GM21528 (cell line): ENCODE measurements around the gene MISP.
"Not testable (repeated sequence)": the region's sequence is repeated elsewhere in the genome, so short reads cannot be mapped to it uniquely, and the experiment has no call there.

ENCODE experiments used
- ATAC-seq: cut with Tn5 transposase; IDR thresholded peaks from one replicate; pipeline ENCODE4 v1.9.1; 2021; ENCODE audit warnings: mild to moderate bottlenecking, moderate library complexity; ENCODE audit not compliant: unreplicated experiment, low FRiP score

The MISP gene

DNA sequence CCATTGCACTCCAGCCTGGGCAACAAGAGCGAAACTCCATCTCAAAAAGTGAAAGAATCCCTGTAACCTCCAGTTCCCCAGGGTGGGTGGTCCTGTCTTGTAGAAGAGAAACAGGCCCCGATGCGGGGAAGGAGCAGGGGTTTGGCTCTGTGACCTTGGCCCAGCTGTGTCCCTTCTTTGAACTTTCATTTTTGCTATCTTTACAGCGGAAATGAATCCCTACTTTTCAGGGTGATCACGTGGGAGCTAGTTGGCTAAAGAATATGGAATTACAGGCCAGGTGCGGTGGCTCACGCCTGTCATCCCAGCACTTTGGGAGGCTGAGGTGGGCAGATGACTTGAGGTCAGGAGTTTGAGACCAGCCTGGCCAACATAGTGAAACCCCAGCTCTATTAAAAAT is 5.8 kb upstream of the MISP start:
- ATAC-seq, result not testable (repeated sequence)

DNA sequence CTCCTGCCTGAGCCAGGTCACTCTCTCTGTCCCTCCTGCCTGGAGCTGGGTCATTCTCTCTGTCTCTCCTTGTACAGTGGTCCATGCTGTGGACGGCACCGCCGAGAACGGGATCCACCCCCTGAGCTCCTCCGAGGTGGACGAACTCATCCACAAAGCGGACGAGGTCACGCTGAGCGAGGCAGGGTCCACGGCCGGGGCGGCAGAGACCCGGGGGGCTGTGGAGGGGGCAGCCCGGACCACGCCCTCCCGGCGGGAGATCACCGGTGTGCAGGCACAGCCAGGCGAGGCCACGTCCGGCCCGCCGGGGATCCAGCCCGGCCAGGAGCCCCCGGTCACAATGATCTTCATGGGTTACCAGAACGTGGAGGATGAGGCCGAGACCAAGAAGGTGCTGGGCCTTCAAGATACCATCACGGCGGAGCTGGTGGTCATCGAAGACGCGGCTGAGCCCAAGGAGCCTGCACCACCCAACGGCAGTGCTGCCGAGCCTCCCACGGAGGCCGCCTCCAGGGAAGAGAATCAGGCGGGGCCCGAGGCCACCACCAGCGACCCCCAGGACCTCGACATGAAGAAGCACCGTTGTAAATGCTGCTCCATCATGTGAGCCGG is 4.6 kb upstream of the MISP start:
- ATAC-seq, result no peak

DNA sequence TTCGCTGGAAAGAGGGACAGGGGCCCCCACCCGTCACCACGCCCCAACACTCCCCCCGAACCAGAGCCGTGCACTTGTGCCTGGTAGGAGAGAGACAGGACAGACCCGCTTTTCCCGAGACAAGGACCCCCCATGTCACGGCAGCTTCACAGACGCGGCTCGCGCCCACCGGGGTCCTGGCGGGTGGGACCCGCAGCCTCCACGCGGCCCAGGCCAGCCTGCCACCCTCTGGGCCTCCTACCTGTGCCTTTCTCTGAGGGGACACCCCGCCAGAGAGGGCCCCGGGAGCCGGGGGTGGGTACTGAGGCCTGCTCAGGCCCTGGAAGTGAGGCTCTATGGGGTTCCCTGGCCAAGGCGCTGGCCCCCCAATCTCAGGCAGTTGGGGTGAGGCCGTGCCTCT is 4.0 kb upstream of the MISP start:
- no peak for ATAC-seq

DNA sequence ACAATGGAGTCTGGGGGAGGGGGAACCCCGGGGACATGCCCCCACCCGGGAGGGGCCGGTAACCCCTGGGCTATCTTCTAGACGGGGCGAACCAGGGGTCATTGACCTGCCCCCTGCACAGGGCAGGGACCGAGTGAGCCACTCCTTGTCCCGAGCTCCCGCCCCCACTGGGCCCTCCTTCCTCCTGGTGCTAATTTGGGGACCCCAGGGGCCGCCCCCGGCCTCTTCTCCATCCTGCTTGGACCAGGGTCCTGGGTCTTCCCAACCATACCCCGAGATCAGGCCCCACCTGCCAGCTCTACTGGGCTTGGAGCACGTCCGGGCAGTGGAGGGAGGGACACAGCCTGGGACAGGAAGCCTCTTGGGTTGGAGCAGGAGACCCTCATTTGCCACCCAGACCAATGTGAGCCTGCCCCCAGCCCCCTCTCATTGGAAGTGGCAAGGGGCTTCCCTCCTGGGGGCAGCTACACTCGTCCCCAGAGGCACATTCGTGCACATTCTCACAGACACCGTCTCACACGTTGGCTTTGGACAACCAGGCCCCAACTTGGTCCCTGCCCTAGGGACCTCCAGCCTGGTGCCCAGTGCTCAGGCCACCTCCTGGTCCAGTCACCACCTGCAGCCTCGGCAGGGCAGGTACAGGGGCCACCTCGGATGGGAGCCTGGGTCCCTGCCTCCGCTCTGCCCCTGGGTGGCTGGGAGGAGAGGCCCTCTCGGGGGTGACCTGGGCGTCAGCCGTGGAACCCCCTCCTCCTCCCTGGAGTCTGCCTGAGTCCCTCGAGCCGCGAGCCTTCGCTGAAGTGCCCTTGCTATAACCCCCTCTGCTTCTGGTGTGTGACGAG is 3.3 kb upstream of the MISP start:
- ATAC-seq, result no peak

DNA sequence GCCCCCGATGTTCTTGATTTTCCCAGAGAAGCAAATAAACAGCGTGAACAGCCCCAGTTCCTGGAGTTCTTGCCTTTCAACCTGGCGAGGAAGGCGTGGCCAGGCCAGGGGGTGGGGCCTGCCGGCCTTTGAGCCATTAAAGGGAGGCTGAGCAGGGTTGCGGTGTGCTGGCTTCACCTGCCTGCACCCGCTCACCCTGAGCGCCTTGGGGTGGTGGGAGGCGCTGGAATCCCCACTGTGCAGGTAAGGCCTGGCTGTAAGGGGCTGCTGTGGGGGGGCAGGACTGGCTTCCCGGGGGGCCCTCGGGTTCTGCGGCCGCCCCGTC is 2.7 kb upstream of the MISP start:
- no peak for ATAC-seq

DNA sequence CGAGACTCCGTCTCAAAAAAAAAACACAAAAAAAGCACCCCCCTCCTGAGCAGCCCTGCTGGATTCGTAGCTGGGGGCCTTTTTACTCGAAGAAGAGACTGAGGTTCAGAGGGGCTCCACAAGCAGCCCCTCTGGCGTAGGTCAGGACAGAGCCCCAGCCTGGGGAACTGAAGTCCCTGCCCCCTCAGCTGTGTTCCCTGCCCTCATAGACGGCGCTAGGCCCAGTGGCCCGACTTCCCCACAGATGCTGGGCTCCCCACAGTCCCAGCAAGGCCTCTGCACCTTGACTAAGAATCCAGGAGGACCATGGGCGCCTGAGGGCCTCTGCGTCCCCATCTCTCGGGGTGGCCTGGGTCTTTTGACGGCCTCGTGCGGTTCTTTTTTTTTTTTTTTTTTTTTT is 1.1 kb upstream of the MISP start:
- no peak for ATAC-seq

DNA sequence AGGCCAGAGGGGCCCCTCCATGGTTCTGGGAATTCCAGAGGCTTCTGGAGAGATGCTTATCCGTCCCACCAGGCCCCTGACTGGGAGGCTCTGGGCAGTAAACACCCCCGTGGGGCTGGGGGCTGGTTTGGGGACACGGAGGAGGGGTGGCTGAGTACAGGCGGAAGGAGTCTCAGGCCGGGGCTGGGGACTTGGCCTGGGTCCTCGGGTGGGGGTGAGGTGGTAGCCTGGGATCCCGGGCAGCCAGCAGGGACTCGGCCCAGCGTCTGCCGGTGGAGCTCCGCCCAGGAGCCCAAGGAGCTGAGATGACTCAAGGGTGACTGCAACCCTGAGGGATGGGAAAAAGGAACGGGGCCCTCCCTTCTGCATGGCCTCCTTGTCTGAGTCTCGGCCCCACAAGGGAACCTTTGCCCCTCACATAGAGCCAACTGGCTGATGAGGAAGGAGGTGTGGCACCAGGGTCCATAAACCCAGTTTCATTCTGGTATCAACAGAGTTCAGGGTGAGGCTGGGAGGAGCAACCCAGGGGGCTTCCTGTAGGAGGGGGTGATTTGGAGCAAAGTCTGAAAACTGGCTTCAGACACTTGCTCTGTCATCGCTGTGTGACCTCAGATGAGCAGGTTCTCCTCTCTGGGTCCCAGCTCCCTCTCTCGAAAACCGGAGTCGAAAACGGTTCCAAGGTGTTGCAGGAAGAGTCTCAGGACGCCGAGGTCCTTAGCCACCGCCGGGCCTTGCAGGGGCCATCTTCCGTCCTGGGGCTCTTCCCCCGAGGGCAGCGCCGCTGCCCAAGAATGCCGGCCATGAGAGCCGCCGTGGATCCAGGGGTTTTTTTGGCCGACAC is 809 bp downstream of the MISP start:
- no peak for ATAC-seq

DNA sequence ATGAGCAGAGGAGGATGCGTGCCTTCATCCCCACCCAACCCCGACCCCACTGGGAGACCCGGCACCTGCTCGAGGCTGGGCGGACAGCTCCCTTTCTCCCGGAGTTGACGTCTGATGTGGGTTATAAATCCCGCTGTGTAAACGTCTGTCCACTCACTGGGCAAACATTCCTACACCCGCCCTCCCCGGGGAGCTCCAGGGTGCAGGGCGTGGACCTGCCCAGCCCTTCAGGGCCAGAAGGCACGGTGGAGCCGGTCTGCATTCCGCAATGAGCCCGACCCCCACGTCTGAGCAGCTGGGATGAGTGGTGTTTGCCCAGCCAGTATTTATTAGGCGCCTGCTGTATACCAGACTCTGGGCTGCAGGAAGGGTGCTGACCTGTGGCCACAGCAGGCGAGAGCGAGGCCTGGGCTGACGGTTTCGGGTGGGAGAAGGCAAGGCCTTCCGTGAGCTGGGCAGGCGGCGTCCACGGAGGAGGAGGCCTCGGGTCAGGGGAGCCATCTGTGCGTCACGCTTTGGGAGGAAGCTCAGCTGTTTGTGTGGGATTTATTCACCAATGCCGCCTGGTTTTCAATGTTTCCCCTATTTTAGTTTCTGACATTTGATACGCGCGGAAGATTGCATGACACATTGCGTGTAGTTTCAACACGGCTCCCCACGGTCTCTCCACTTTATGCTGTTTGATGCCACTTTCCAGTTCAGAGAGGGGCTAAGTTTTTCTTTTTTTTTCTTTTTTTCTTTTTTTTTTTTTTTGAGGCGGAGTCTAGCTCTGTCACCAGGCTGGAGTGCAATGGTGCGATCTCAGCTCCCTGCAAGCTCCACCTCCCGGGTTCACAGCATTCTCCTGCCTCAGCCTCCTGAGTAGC is 2.0 kb downstream of the MISP start:
- ATAC-seq, result no peak

DNA sequence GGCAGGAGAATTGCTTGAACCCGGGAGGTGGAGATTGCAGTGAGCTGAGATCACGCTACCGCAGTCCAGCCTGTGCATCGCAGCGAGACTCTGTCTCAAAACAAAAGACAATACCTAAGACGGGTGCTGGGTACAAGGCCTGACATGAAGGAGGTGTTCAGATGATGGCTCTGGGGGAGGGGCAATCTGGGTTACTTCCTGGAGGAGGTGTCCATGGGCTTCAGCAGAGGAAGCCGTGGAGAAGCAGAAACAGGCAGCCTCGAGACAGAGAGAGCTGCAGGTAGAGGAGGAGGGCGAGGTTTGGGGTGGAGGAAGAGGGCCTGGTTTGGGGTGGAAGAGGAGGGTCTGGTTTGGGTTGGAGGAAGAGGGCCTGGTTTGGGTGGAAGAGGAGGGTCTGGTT is 3.6 kb downstream of the MISP start:
- ATAC-seq, result no peak

DNA sequence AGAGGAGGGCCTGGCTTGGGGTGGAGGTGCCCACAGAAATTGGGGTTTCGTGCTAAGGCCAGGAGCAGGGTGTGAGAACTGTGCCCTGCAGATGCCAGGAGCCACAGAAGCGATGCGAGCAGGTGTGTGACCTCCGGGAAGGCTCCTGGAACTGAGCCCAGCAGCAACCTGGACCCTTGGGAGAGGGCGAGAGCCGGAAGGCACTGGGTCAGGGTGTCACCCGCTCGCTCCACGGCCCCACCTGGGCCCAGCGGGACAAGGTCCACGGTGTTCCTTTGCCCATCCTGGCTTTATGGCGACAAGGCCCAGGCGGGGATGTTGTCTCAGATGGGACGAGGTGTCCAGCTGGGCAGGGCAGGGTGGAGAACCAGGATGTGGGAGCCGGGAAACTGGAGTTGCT is 4.2 kb downstream of the MISP start:
- no peak for ATAC-seq

DNA sequence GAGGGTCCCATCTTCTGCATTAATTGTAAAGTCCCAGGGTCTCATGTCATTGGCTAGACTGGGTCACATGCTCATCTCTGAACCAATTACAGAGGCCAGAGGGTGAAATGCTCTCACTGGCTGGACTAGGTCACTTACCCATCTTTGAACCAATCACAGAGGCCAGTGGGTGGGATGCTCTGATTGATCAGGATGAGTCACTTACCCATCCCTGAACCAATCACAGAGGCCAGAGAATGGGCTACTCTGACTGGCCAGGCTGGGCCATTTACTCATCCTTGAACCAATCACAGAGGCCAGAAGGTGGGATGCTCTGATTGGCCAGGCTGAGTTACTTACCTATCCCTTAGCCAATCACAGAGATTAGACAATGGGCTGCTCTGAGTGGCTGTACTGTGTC is 5.3 kb downstream of the MISP start:
- ATAC-seq, result no peak

DNA sequence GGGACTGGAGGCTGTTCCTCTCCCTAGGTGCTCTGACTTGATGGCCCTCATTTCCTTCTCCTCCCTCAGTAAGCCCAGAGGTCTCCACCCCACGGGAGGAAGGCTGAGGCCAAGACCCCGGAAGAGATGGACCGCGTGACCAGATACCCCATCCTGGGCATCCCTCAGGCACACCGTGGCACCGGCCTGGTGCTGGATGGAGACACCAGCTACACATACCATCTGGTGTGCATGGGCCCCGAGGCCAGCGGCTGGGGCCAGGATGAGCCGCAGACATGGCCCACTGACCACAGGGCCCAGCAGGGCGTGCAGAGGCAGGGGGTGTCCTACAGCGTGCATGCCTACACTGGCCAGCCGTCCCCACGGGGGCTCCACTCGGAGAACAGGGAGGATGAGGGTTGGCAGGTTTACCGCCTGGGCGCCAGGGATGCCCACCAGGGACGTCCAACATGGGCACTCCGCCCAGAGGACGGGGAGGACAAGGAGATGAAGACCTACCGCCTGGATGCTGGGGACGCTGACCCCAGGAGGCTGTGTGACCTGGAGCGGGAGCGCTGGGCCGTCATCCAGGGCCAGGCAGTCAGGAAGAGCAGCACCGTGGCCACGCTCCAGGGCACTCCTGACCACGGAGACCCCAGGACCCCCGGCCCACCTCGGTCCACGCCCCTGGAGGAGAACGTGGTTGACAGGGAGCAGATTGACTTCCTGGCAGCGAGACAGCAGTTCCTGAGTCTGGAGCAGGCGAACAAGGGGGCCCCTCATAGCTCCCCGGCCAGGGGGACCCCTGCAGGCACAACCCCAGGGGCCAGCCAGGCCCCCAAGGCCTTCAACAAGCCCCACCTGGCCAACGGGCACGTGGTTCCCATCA is 6.1 kb downstream of the MISP start:
- ATAC-seq, result no peak

DNA sequence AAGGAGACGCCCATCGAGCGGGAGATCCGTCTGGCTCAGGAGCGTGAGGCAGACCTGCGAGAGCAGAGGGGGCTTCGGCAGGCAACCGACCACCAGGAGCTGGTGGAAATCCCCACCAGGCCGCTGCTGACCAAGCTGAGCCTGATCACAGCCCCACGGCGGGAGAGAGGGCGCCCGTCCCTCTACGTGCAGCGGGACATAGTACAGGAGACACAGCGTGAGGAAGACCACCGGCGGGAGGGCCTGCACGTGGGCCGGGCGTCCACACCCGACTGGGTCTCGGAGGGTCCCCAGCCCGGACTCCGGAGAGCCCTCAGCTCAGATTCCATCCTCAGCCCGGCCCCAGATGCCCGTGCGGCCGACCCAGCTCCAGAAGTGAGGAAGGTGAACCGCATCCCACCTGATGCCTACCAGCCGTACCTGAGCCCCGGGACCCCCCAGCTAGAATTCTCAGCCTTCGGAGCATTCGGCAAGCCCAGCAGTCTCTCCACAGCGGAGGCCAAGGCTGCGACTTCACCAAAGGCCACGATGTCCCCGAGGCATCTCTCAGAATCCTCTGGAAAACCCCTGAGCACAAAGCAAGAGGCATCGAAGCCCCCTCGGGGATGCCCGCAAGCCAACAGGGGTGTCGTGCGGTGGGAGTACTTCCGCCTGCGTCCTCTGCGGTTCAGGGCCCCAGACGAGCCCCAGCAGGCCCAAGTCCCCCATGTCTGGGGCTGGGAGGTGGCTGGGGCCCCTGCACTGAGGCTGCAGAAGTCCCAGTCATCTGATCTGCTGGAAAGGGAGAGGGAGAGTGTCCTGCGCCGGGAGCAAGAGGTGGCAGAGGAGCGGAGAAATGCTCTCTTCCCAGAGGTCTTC is 7.1 kb downstream of the MISP start:
- ATAC-seq, result no peak

DNA sequence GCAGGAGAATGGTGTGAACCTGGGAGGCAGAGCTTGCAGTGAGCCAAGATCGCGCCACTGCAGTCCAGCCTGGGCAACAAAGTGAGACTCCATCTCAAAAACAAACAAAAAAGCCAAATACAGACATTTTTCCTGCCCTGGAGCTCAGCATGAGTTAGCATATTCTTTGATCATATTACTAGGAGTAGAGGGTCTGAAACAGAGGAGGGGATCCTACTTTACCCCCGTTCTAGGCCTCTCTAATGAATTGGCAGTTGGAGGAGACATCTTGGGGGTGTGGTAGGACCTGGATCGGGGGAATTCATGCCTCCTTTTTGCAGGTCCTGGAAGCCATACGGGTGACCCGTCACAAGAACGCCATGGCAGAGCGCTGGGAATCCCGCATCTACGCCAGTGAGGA is 12.3 kb downstream of the MISP start:
- no peak for ATAC-seq

DNA sequence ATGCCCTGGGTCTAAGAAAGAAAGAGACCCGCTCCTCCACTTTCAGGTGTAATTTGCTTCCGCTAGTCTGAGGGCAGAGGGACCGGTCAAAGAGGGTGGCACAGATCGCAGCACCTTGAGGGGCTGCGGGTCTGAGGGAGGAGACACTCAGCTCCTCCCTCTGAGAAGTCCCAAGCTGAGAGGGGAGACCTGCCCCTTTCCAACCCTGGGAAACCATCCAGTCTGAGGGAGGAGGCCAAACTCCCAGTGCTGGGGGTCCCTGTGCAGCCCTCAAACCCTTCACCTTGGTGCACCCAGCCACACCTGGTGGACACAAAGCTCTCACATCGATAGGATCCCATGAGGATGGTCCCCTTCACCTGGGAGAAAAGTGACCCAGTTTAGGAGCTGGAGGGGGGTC is 13.0 kb downstream of the MISP start:
- ATAC-seq, result no peak

DNA sequence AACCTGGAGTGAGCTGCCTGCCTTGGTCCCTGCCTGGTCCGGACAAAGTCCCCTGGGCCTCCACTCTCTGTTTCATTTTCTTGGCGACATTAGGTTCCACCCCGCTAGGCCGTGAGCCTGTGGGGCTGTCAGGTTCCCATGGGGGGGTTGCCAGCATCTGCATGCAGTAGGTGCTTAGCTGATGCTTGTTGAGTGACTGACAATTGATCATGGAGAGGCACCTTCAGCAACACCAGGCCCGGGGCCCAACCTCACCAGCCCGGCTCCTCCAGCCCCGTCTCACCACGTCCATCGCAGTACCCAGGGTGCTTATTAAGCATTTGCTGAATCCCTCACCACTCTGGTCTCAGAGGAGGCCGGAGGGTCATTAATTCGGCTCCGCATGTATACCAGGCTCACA is 13.4 kb downstream of the MISP start:
- ATAC-seq, result no peak

DNA sequence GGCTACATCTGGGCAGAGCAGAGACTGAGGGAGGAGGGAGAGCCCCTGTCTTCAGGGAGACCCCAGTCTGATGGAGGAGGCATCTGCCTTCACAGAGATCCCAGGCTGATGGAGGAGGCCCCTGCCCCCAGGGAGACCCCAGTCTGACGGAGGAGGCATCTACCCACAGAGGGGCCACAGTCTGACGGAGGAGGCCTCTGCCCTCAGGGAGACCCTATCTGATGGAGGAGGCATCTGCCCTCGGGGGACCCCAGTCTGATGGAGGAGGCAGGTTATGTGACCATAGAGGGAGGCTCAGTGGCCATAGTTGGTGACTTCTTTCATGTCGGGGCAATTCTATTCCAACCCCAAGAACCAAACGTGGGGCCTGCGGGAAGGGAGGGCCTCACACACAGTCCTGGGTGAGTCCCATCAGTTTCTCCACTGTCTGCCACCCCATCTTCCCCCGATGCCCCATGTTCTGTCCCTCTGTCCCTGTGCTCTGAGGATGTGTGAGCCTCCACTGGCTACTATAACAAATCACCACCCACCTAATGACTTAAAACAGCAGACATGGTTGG is 14.3 kb downstream of the MISP start:
- no peak for ATAC-seq

DNA sequence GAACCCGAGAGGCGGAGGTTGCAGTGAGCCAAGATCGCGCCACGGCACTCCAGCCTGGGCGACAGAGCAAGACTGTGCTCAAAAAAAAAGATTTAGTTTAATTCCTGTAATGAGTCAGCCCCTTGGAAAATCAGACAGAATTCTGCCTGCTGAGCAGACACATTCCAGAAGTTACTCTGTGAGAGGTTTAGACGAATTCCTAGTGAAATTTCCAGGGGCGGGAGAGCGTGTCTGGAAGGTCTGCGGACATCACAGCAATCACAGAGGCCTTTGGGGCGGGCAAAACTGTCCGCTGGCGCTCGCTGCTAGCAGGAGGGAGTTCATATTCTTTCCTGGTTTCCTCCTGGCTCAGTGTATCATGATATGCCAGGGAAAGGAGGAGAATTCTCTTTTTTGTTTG is 17.5 kb downstream of the MISP start:
- no peak for ATAC-seq

DNA sequence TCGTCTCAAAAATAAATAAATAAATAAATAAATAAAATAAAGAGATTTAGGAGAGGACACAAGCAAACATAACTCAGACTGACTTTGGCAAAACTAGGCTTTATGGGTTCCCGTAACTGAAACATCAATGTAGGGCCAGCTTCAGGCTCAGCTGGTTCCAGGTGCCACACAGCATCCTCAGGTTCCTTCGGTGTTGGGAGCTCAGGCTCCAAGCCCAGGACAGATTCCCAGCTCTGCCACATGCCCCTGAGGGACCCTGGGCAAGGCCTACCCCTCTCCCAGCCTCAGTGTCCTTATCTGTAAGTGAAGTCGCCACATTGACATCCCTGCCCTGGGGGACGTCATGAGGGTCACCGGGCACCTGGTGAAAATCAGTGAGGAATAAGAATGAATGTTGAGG is 18.7 kb downstream of the MISP start:
- ATAC-seq, result no peak
